Tibial nerve (tissue), 4 donors: ENCODE results near the gene RAPGEF5.

ENCODE experiments used
- CTCF ChIP-seq, 5 experiments: fragments of 200-600 bp in 3 of 5; fragments of 450-650 bp in 2 of 5; sonication (generic) in 3 of 5; IDR thresholded peaks; one replicate each; pipeline ENCODE4 v1.5.1; 2016 to 2019; ENCODE audit warnings: antibody characterized with exemption in 5 of 5, mild to moderate bottlenecking in 3 of 5, moderate library complexity in 2 of 5
- EP300 ChIP-seq, 2 donors: sonication (generic); formaldehyde crosslinking; IDR thresholded peaks; one replicate each; pipeline ENCODE4 v1.6.1; 2017; ENCODE audit warnings: antibody characterized with exemption in 2 of 2, mild to moderate bottlenecking in 1 of 2
- POLR2A ChIP-seq, 2 donors: fragments of 450-650 bp; IDR thresholded peaks; one replicate each; pipeline ENCODE4 v1.6.1; 2017; ENCODE audit warnings: antibody characterized with exemption in 2 of 2, mild to moderate bottlenecking in 2 of 2, moderate library complexity in 2 of 2

GRCh38 chr7:22397981-22398380 lies 41.0 kb upstream of the RAPGEF5 start:
- TF ChIP-seq CTCF (IDR thresholded peaks at IDR 0.05) (no peak), POLR2A (IDR thresholded peaks at IDR 0.05) (no peak), EP300 (IDR thresholded peaks at IDR 0.05) (no peak)
